SK-N-SH (cell line): ENCODE measurements around the gene LRRC1. TPM values are rescaled to one million over a fixed set of nuclear protein-coding genes. Genes with fewer than 3 reads are reported as not detected.

Experiments used
- CTCF ChIA-PET: fragments of 300-600, 350-600 bp; formaldehyde crosslinking; extraction: SDS; loops from one replicate; lab custom pipeline; 2021; lab: Yijun Ruan, JAX
- POLR2A ChIA-PET: fragments of 350-600 bp; sonication (Branson Sonifier 250); formaldehyde crosslinking; extraction: SDS; loops from one replicate; lab custom pipeline; 2020; ENCODE audit warnings: antibody characterized with exemption, inconsistent platforms; lab: Yijun Ruan, JAX
- DNase-seq: peaks from one replicate; pipeline ENCODE4 v3.0.0; 2012
- H2AFZ ChIP-seq: fragments of 200-600 bp; sonication (generic); 2 replicates; pipeline ENCODE4 v1.8.1; 2016; ENCODE audit warnings: antibody characterized with exemption, mild to moderate bottlenecking, low read depth
- H3F3A ChIP-seq: fragments of 200-600 bp; sonication (generic); replicated peaks from 2 replicates; pipeline ENCODE3; 2016; ENCODE audit warnings: antibody characterized with exemption, mild to moderate bottlenecking; ENCODE audit not compliant: insufficient read depth
- H3K27ac ChIP-seq, 2 experiments: fragments of 200-500 bp in 1 of 2; fragments of 200-600 bp in 1 of 2; sonication (Bioruptor generic) in 1 of 2; sonication (generic), shearing (Covaris generic) in 1 of 2; 2 replicates each; pipeline versions ENCODE4 v1.5.1 to v1.6.1; 2014 to 2016; ENCODE audit warnings: low read depth in 2 of 2, inconsistent platforms in 1 of 2, low read length in 1 of 2, mild to moderate bottlenecking in 1 of 2, mixed read lengths in 1 of 2
- H3K27me3 ChIP-seq: fragments of 200-600 bp; sonication (generic), shearing (Covaris generic); 2 replicates; pipeline ENCODE4 v1.6.1; 2016; ENCODE audit warnings: mixed run types; ENCODE audit not compliant: insufficient read depth
- H3K36me3 ChIP-seq, 2 experiments: fragments of 200-500 bp in 1 of 2; fragments of 200-600 bp in 1 of 2; sonication (Bioruptor generic) in 1 of 2; sonication (generic) in 1 of 2; replicated peaks in 1 of 2; 2 replicates each; pipeline versions ENCODE3 to v1.5.1; 2014 to 2016; ENCODE audit warnings: low read length in 1 of 2, mild to moderate bottlenecking in 1 of 2; ENCODE audit not compliant: insufficient read depth in 2 of 2, control insufficient read depth in 1 of 2
- H3K4me1 ChIP-seq, 2 experiments: fragments of 200-500 bp in 1 of 2; fragments of 200-600 bp in 1 of 2; sonication (Bioruptor generic) in 1 of 2; sonication (generic), shearing (Covaris generic) in 1 of 2; 2 replicates each; pipeline versions ENCODE4 v1.5.1 to v1.6.1; 2014 to 2016; ENCODE audit warnings: low read depth in 1 of 2, low read length in 1 of 2, mixed run types in 1 of 2; ENCODE audit not compliant: insufficient read depth in 2 of 2, control insufficient read depth in 1 of 2
- H3K4me2 ChIP-seq: fragments of 200-600 bp; sonication (generic), shearing (Covaris generic); 2 replicates; pipeline ENCODE4 v1.6.1; 2017; ENCODE audit warnings: mixed run types
- H3K4me3 ChIP-seq, 2 experiments: fragments of 200-500 bp in 1 of 2; fragments of 200-600 bp in 1 of 2; sonication (Bioruptor generic) in 1 of 2; sonication (generic), shearing (Covaris generic) in 1 of 2; 2 replicates each; pipeline versions ENCODE4 v1.5.1 to v1.8.1; 2014 to 2016; ENCODE audit warnings: low read depth in 2 of 2, inconsistent platforms in 1 of 2, low read length in 1 of 2, mild to moderate bottlenecking in 1 of 2, mixed read lengths in 1 of 2, moderate library complexity in 1 of 2
- H3K79me2 ChIP-seq: fragments of 200-600 bp; sonication (generic); 2 replicates; pipeline ENCODE4 v1.8.1; 2017; ENCODE audit warnings: mild to moderate bottlenecking; ENCODE audit not compliant: insufficient read depth
- H3K9ac ChIP-seq: fragments of 200-600 bp; sonication (generic); 2 replicates; pipeline ENCODE4 v1.6.1; 2017; ENCODE audit warnings: mixed run types
- H3K9me2 ChIP-seq: fragments of 200-600 bp; sonication (generic); 2 replicates; pipeline ENCODE4 v1.6.1; 2017; ENCODE audit warnings: mixed run types
- H3K9me3 ChIP-seq: fragments of 200-600 bp; sonication (generic); 2 replicates; pipeline ENCODE4 v1.6.1; 2017; ENCODE audit warnings: mixed run types, mild to moderate bottlenecking, moderate library complexity
- H4K20me1 ChIP-seq: fragments of 200-600 bp; sonication (generic); 2 replicates; pipeline ENCODE4 v1.6.1; 2017; ENCODE audit warnings: mild to moderate bottlenecking, mixed run types; ENCODE audit not compliant: insufficient read depth
- CHD2 ChIP-seq: fragments of 150-350 bp; IDR thresholded peaks from 2 replicates; pipeline ENCODE4 v1.6.1; 2018; ENCODE audit warnings: low read length; ENCODE audit not compliant: partially characterized antibody
- ELF1 ChIP-seq: IDR thresholded peaks from 2 replicates; pipeline ENCODE4 v1.4.0; 2012
- EP300 ChIP-seq, 2 experiments: IDR thresholded peaks; 2 replicates each; pipeline versions ENCODE4 v1.4.0 to v1.6.1; 2012; ENCODE audit warnings: borderline replicate concordance in 1 of 2, low read depth in 1 of 2, low read length in 1 of 2
- EZH2phosphoT487 ChIP-seq: fragments of 200-600 bp; sonication (generic); IDR thresholded peaks from 2 replicates; pipeline ENCODE4 v1.6.1; 2017; ENCODE audit warnings: low read depth, mixed run types, mild to moderate bottlenecking, antibody characterized with exemption, moderate library complexity, borderline replicate concordance
- FOXJ3 ChIP-seq: sonication (generic); formaldehyde crosslinking; IDR thresholded peaks from 2 replicates; pipeline ENCODE4 v1.5.1; 2020; ENCODE audit warnings: mild to moderate bottlenecking, missing genetic modification reagents
- GATA2 ChIP-seq: sonication (generic); formaldehyde crosslinking; IDR thresholded peaks from 2 replicates; pipeline ENCODE4 v1.5.0; 2020; ENCODE audit warnings: mild to moderate bottlenecking, missing genetic modification reagents
- JUND ChIP-seq: IDR thresholded peaks from 2 replicates; pipeline ENCODE4 v1.4.0; 2012
- MAX ChIP-seq: IDR thresholded peaks from 2 replicates; pipeline ENCODE4 v1.4.0; 2012; ENCODE audit warnings: low read depth
- MXI1 ChIP-seq: IDR thresholded peaks from 2 replicates; pipeline ENCODE4 v1.6.1; 2012; ENCODE audit warnings: mild to moderate bottlenecking, low read depth, low read length, improper control_type of control experiment
- NFIC ChIP-seq: IDR thresholded peaks from 2 replicates; pipeline ENCODE4 v1.4.0; 2012; ENCODE audit warnings: borderline replicate concordance
- POLR2AphosphoS5 ChIP-seq: IDR thresholded peaks from 2 replicates; pipeline ENCODE4 v1.6.1; 2012; ENCODE audit warnings: low read depth, low read length
- RAD21 ChIP-seq: IDR thresholded peaks from 2 replicates; pipeline ENCODE4 v1.6.1; 2012; ENCODE audit warnings: mild to moderate bottlenecking, low read length
- RCOR1 ChIP-seq: fragments of 150-350 bp; IDR thresholded peaks from 2 replicates; pipeline ENCODE4 v1.6.1; 2017; ENCODE audit warnings: antibody characterized with exemption, low read length
- REST ChIP-seq: IDR thresholded peaks from 2 replicates; pipeline ENCODE4 v1.6.1; 2012; ENCODE audit warnings: mild to moderate bottlenecking, low read depth, low read length, moderate library complexity
- RXRA ChIP-seq: IDR thresholded peaks from 2 replicates; pipeline ENCODE4 v1.4.0; 2012; ENCODE audit warnings: low read depth, mild to moderate bottlenecking, borderline replicate concordance
- SIN3A ChIP-seq: IDR thresholded peaks from 2 replicates; pipeline ENCODE4 v1.6.1; 2012; ENCODE audit warnings: low read depth, mild to moderate bottlenecking, low read length, moderate library complexity, borderline replicate concordance
- SMC3 ChIP-seq: IDR thresholded peaks from 2 replicates; pipeline ENCODE4 v1.6.1; 2012; ENCODE audit warnings: low read depth, low read length, improper control_type of control experiment
- TAF1 ChIP-seq: IDR thresholded peaks from 2 replicates; pipeline ENCODE4 v1.6.1; 2012; ENCODE audit warnings: low read depth, mild to moderate bottlenecking, low read length, moderate library complexity, borderline replicate concordance
- TEAD4 ChIP-seq: IDR thresholded peaks from 2 replicates; pipeline ENCODE4 v1.4.0; 2012; ENCODE audit warnings: mild to moderate bottlenecking, borderline replicate concordance; ENCODE audit not compliant: insufficient read depth
- YY1 ChIP-seq: IDR thresholded peaks from 2 replicates; pipeline ENCODE4 v1.4.0; 2012; ENCODE audit warnings: low read depth, mild to moderate bottlenecking
- WGBS: methylation state at CpG from one replicate; pipeline ENCODE4 v1.1.6; 2017; ENCODE audit warnings: low lambda C conversion rate; 5-methylcytosine and 5-hydroxymethylcytosine counted together
- polyA plus RNA-seq, 3 experiments: library from polyadenylated mRNA; depleted of rRNA; stranded (reverse); fragments of >200 nt; gene quantifications; 2 replicates each; pipeline ENCODE4 v1.2.3, GENCODE V29; 2012

Gene LRRC1
- polyA plus RNA-seq, 1 of the 3 experiments (the other 2 are of a cell fraction): 0.84 TPM

GRCh38 chr6:53811082-53811481 is 16.3 kb downstream of the LRRC1 start (continued):
- no peak for TF ChIP-seq SIN3A
- no peak for TF ChIP-seq EP300 (IDR thresholded peaks at IDR 0.05; ENCODE audit: borderline replicate concordance in 1 of 2, low read depth in 1 of 2, low read length in 1 of 2)
- TF ChIP-seq CHD2: no peak
- no peak for TF ChIP-seq TAF1
- TF ChIP-seq NFIC: no peak
- TF ChIP-seq, all 33 proteins: peak for 0

GRCh38 chr6:53811746-53812145 is 16.9 kb downstream of the LRRC1 start:
- TF ChIP-seq YY1 (no peak), SMC3 (no peak), TEAD4 (no peak), ELF1 (no peak), RCOR1 (no peak), POLR2AphosphoS5 (no peak), SIN3A (no peak), EZH2phosphoT487 (no peak), RXRA (no peak), RAD21 (no peak), EP300 (IDR thresholded peaks at IDR 0.05; ENCODE audit: borderline replicate concordance in 1 of 2, low read depth in 1 of 2, low read length in 1 of 2) (no peak), FOXJ3 (CRISPR knock-in tag) (no peak), MAX (no peak), CHD2 (no peak), JUND (no peak), GATA2 (CRISPR knock-in tag) (no peak)
- TF ChIP-seq, all 33 proteins: peak for 0
- Histone ChIP-seq H4K20me1 (no peaks in the 10 kb centered on the region), H2AFZ (no peak overlapping the region), H3K9ac (no peak overlapping the region), H3K79me2 (no peaks in the 10 kb centered on the region), H3K4me3 (no peak overlapping the region), H3K27me3 (peaks cover 20% of the 10 kb centered on the region; the same call in 1 of the 2 replicates), H3K9me2 (no peaks in the 10 kb centered on the region), H3K4me1 (no peaks in the 10 kb centered on the region), H3F3A (no peaks in the 10 kb centered on the region), H3K27ac (no peak overlapping the region), H3K4me2 (no peak overlapping the region), H3K36me3 (no peaks in the 10 kb centered on the region), H3K9me3 (no peaks in the 10 kb centered on the region)
- POLR2A ChIA-PET: no interaction called here
- CTCF ChIA-PET: no interaction called here
- 35% methylated on average over 5 of the region's 5 CpGs for WGBS
- DNase-seq: no peak

- Histone ChIP-seq H3K27ac (no peak overlapping the region), H3K4me3 (no peak overlapping the region), H3K4me1 (no peaks in the 10 kb centered on the region), H3K9me2 (no peaks in the 10 kb centered on the region), H2AFZ (no peak overlapping the region), H3F3A (no peaks in the 10 kb centered on the region), H3K9me3 (no peaks in the 10 kb centered on the region), H3K9ac (no peak overlapping the region), H3K79me2 (no peaks in the 10 kb centered on the region), H4K20me1 (no peaks in the 10 kb centered on the region)
- no peak for DNase-seq
- TF ChIP-seq REST (no peak), MXI1 (no peak), EP300 (IDR thresholded peaks at IDR 0.05; ENCODE audit: borderline replicate concordance in 1 of 2, low read depth in 1 of 2, low read length in 1 of 2) (no peak), SIN3A (no peak)
- TF ChIP-seq, all 33 proteins: peak for 0
- Histone ChIP-seq H3K27me3 (peaks cover 14% of the 10 kb centered on the region; the same call in 1 of the 2 replicates), H3K4me2 (no peak overlapping the region), H3K36me3 (no peaks in the 10 kb centered on the region)
- ChIA-PET CTCF (interaction anchor here (0.7 kb wide), 1 partner anchor 19 kb away, joined by 4 read pairs; the partner anchor contains the start of gene LRRC1), POLR2A (no interaction called here)
- WGBS: 90% methylated on average over 1 of the region's 1 CpG
Observed at GRCh38 chr6:53813096-53813495, 18.3 kb downstream of the LRRC1 start.
